K562 (cell line): Measurements from ENCODE around the gene PLCB1.

ENCODE experiments used
- CTCF ChIP-seq, 3 experiments: IDR thresholded peaks in 2 of 3; conservative IDR thresholded peaks in 1 of 3; 2 replicates each; pipeline ENCODE4 v1.5.1; 2011 to 2012; ENCODE audit warnings: low read length in 3 of 3, mild to moderate bottlenecking in 3 of 3, control low read depth in 2 of 3, improper control_type of control experiment in 1 of 3, inconsistent platforms in 1 of 3, low read depth in 1 of 3, mixed read lengths in 1 of 3, moderate library complexity in 1 of 3; ENCODE audit not compliant: insufficient read depth in 2 of 3
- RAD51 ChIP-seq: fragments of 450-650 bp; IDR thresholded peaks from 2 replicates; pipeline ENCODE4 v1.7.1; 2016; ENCODE audit warnings: low read depth, mild to moderate bottlenecking, borderline replicate concordance
- RERE ChIP-seq: sonication (generic); formaldehyde crosslinking; IDR thresholded peaks from 2 replicates; pipeline ENCODE4 v1.8.0; 2023; ENCODE audit warnings: missing genetic modification reagents, mild to moderate bottlenecking, borderline replicate concordance
- ZKSCAN1 ChIP-seq: fragments of 150-350 bp; IDR thresholded peaks from 2 replicates; pipeline ENCODE4 v1.6.1; 2016; ENCODE audit warnings: low read depth, low read length

GRCh38 chr20:8690074-8690473, 558.0 kb downstream of the PLCB1 start:
- TF ChIP-seq CTCF (IDR thresholded peaks at IDR 0.05 in 2 of 3, conservative IDR thresholded peaks at IDR 0.05 in 1 of 3; ENCODE audit: insufficient read depth in 2 of 3, low read depth in 1 of 3, low read length in 3 of 3) (no peak), RAD51 (no peak), ZKSCAN1 (no peak), RERE (CRISPR knock-in tag) (no peak)
